Fibroblast of lung (primary cell): ENCODE results near the gene MYL11.

ENCODE experiments used
- EZH2 ChIP-seq: IDR thresholded peaks from 2 replicates; pipeline ENCODE4 v1.5.1; 2012; ENCODE audit warnings: low read length, control low read depth, mild to moderate bottlenecking; ENCODE audit errors: missing control alignments
- TF ChIP-seq, protein P1 (sequence below), 2 donors: IDR thresholded peaks in 1 of 2; conservative IDR thresholded peaks in 1 of 2; 1 replicate in 1 of 2; 2 replicates in 1 of 2; pipeline ENCODE4 v1.5.1; 2011 to 2012; ENCODE audit warnings: low read length in 2 of 2, control low read depth in 1 of 2, inconsistent platforms in 1 of 2, low read depth in 1 of 2, mild to moderate bottlenecking in 1 of 2

DNA sequence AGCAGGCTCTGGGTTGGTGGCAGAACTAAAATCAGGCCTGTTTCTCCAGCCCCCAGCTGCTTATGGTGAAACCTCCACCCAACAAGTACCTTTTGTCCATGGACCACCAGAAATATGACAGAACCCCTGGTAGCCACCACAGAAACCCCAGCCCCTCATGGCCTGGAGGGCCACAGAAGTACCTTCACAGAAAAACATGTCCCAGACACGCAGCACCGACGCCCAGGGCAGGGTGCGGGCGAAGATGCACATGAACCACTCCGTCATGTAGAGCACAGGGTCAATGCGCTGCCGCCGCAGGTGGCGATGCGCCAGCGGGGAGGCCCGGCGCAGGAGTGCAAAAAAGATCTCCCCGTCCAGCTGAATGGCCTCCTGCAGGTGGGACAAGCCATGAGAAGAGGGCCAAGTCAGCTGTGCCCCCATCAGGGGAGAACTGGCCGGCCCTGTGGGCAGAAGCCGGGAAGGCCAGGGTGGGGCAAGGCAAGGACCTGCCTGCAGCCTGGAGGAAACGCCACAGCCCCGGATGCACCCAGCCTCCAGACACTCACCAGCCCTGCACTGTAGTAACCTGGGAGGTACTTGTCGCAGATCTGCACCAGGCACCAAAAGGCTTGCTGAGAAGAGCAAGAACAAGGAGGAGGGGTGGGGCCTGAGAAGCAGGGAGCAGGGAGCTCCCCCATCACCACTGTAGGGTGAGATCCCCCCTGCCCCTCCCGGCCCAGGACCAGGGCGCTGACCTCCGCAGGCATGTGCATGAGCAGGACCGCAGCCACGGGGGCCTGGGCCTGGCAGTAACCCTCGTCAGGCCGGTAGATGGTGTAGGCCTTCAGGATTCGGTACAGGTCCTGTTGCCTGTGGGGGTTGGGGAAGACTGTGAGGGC, 15.4 kb upstream of the MYL11 start:
- TF ChIP-seq, protein P1, sequence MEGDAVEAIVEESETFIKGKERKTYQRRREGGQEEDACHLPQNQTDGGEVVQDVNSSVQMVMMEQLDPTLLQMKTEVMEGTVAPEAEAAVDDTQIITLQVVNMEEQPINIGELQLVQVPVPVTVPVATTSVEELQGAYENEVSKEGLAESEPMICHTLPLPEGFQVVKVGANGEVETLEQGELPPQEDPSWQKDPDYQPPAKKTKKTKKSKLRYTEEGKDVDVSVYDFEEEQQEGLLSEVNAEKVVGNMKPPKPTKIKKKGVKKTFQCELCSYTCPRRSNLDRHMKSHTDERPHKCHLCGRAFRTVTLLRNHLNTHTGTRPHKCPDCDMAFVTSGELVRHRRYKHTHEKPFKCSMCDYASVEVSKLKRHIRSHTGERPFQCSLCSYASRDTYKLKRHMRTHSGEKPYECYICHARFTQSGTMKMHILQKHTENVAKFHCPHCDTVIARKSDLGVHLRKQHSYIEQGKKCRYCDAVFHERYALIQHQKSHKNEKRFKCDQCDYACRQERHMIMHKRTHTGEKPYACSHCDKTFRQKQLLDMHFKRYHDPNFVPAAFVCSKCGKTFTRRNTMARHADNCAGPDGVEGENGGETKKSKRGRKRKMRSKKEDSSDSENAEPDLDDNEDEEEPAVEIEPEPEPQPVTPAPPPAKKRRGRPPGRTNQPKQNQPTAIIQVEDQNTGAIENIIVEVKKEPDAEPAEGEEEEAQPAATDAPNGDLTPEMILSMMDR (conservative IDR thresholded peaks at IDR 0.05 in 1 of 2, IDR thresholded peaks at IDR 0.05 in 1 of 2; ENCODE audit: low read depth in 1 of 2, low read length in 2 of 2), result no peak
- TF ChIP-seq EZH2, result no peak
